SK-N-SH (cell line): ENCODE results near the gene PFKFB3. TPM values are rescaled to one million over a fixed set of nuclear protein-coding genes. Genes with fewer than 3 reads are reported as not detected.
A peak's percentile ranks its signal among the peaks of the same experiment; 100 is the strongest.

Experiments used
- CTCF ChIA-PET: fragments of 300-600, 350-600 bp; formaldehyde crosslinking; extraction: SDS; loops from one replicate; lab custom pipeline; 2021; lab: Yijun Ruan, JAX
- POLR2A ChIA-PET: fragments of 350-600 bp; sonication (Branson Sonifier 250); formaldehyde crosslinking; extraction: SDS; loops from one replicate; lab custom pipeline; 2020; ENCODE audit warnings: antibody characterized with exemption, inconsistent platforms; lab: Yijun Ruan, JAX
- DNase-seq: peaks from one replicate; pipeline ENCODE4 v3.0.0; 2012
- H2AFZ ChIP-seq: fragments of 200-600 bp; sonication (generic); 2 replicates; pipeline ENCODE4 v1.8.1; 2016; ENCODE audit warnings: antibody characterized with exemption, mild to moderate bottlenecking, low read depth
- H3F3A ChIP-seq: fragments of 200-600 bp; sonication (generic); replicated peaks from 2 replicates; pipeline ENCODE3; 2016; ENCODE audit warnings: antibody characterized with exemption, mild to moderate bottlenecking; ENCODE audit not compliant: insufficient read depth
- H3K27ac ChIP-seq, 2 experiments: fragments of 200-500 bp in 1 of 2; fragments of 200-600 bp in 1 of 2; sonication (Bioruptor generic) in 1 of 2; sonication (generic), shearing (Covaris generic) in 1 of 2; 2 replicates each; pipeline versions ENCODE4 v1.5.1 to v1.6.1; 2014 to 2016; ENCODE audit warnings: low read depth in 2 of 2, inconsistent platforms in 1 of 2, low read length in 1 of 2, mild to moderate bottlenecking in 1 of 2, mixed read lengths in 1 of 2
- H3K27me3 ChIP-seq: fragments of 200-600 bp; sonication (generic), shearing (Covaris generic); 2 replicates; pipeline ENCODE4 v1.6.1; 2016; ENCODE audit warnings: mixed run types; ENCODE audit not compliant: insufficient read depth
- H3K36me3 ChIP-seq, 2 experiments: fragments of 200-500 bp in 1 of 2; fragments of 200-600 bp in 1 of 2; sonication (Bioruptor generic) in 1 of 2; sonication (generic) in 1 of 2; replicated peaks in 1 of 2; 2 replicates each; pipeline versions ENCODE3 to v1.5.1; 2014 to 2016; ENCODE audit warnings: low read length in 1 of 2, mild to moderate bottlenecking in 1 of 2; ENCODE audit not compliant: insufficient read depth in 2 of 2, control insufficient read depth in 1 of 2
- H3K4me1 ChIP-seq, 2 experiments: fragments of 200-500 bp in 1 of 2; fragments of 200-600 bp in 1 of 2; sonication (Bioruptor generic) in 1 of 2; sonication (generic), shearing (Covaris generic) in 1 of 2; 2 replicates each; pipeline versions ENCODE4 v1.5.1 to v1.6.1; 2014 to 2016; ENCODE audit warnings: low read depth in 1 of 2, low read length in 1 of 2, mixed run types in 1 of 2; ENCODE audit not compliant: insufficient read depth in 2 of 2, control insufficient read depth in 1 of 2
- H3K4me2 ChIP-seq: fragments of 200-600 bp; sonication (generic), shearing (Covaris generic); 2 replicates; pipeline ENCODE4 v1.6.1; 2017; ENCODE audit warnings: mixed run types
- H3K4me3 ChIP-seq, 2 experiments: fragments of 200-500 bp in 1 of 2; fragments of 200-600 bp in 1 of 2; sonication (Bioruptor generic) in 1 of 2; sonication (generic), shearing (Covaris generic) in 1 of 2; 2 replicates each; pipeline versions ENCODE4 v1.5.1 to v1.8.1; 2014 to 2016; ENCODE audit warnings: low read depth in 2 of 2, inconsistent platforms in 1 of 2, low read length in 1 of 2, mild to moderate bottlenecking in 1 of 2, mixed read lengths in 1 of 2, moderate library complexity in 1 of 2
- H3K79me2 ChIP-seq: fragments of 200-600 bp; sonication (generic); 2 replicates; pipeline ENCODE4 v1.8.1; 2017; ENCODE audit warnings: mild to moderate bottlenecking; ENCODE audit not compliant: insufficient read depth
- H3K9ac ChIP-seq: fragments of 200-600 bp; sonication (generic); 2 replicates; pipeline ENCODE4 v1.6.1; 2017; ENCODE audit warnings: mixed run types
- H3K9me2 ChIP-seq: fragments of 200-600 bp; sonication (generic); 2 replicates; pipeline ENCODE4 v1.6.1; 2017; ENCODE audit warnings: mixed run types
- H3K9me3 ChIP-seq: fragments of 200-600 bp; sonication (generic); 2 replicates; pipeline ENCODE4 v1.6.1; 2017; ENCODE audit warnings: mixed run types, mild to moderate bottlenecking, moderate library complexity
- H4K20me1 ChIP-seq: fragments of 200-600 bp; sonication (generic); 2 replicates; pipeline ENCODE4 v1.6.1; 2017; ENCODE audit warnings: mild to moderate bottlenecking, mixed run types; ENCODE audit not compliant: insufficient read depth
- CTCF ChIP-seq: fragments of 200-600 bp; sonication (generic); IDR thresholded peaks from 2 replicates; pipeline ENCODE4 v1.6.1; 2017; ENCODE audit warnings: antibody characterized with exemption, mild to moderate bottlenecking, moderate library complexity
- GATA2 ChIP-seq: sonication (generic); formaldehyde crosslinking; IDR thresholded peaks from 2 replicates; pipeline ENCODE4 v1.5.0; 2020; ENCODE audit warnings: mild to moderate bottlenecking, missing genetic modification reagents
- IRF3 ChIP-seq: fragments of 150-350 bp; IDR thresholded peaks from 2 replicates; pipeline ENCODE4 v1.6.1; 2016; ENCODE audit warnings: mild to moderate bottlenecking, low read depth, low read length
- MAX ChIP-seq: IDR thresholded peaks from 2 replicates; pipeline ENCODE4 v1.4.0; 2012; ENCODE audit warnings: low read depth
- RAD21 ChIP-seq: IDR thresholded peaks from 2 replicates; pipeline ENCODE4 v1.6.1; 2012; ENCODE audit warnings: mild to moderate bottlenecking, low read length
- RFX5 ChIP-seq: IDR thresholded peaks from 2 replicates; pipeline ENCODE4 v1.6.1; 2012; ENCODE audit warnings: mild to moderate bottlenecking, improper control_type of control experiment, low read length
- RXRA ChIP-seq: IDR thresholded peaks from 2 replicates; pipeline ENCODE4 v1.4.0; 2012; ENCODE audit warnings: low read depth, mild to moderate bottlenecking, borderline replicate concordance
- SIN3A ChIP-seq: IDR thresholded peaks from 2 replicates; pipeline ENCODE4 v1.6.1; 2012; ENCODE audit warnings: low read depth, mild to moderate bottlenecking, low read length, moderate library complexity, borderline replicate concordance
- TAF1 ChIP-seq: IDR thresholded peaks from 2 replicates; pipeline ENCODE4 v1.6.1; 2012; ENCODE audit warnings: low read depth, mild to moderate bottlenecking, low read length, moderate library complexity, borderline replicate concordance
- TCF12 ChIP-seq: IDR thresholded peaks from 2 replicates; pipeline ENCODE4 v1.4.0; 2012
- TEAD4 ChIP-seq: IDR thresholded peaks from 2 replicates; pipeline ENCODE4 v1.4.0; 2012; ENCODE audit warnings: mild to moderate bottlenecking, borderline replicate concordance; ENCODE audit not compliant: insufficient read depth
- USF2 ChIP-seq: fragments of 150-350 bp; IDR thresholded peaks from 2 replicates; pipeline ENCODE4 v1.6.1; 2017; ENCODE audit warnings: antibody characterized with exemption, low read length, low read depth, borderline replicate concordance
- ZBTB33 ChIP-seq: IDR thresholded peaks from 2 replicates; pipeline ENCODE4 v1.4.0; 2012; ENCODE audit warnings: low read depth, borderline replicate concordance
- WGBS: methylation state at CpG from one replicate; pipeline ENCODE4 v1.1.6; 2017; ENCODE audit warnings: low lambda C conversion rate; 5-methylcytosine and 5-hydroxymethylcytosine counted together
- polyA plus RNA-seq, 3 experiments: library from polyadenylated mRNA; depleted of rRNA; stranded (reverse); fragments of >200 nt; gene quantifications; 2 replicates each; pipeline ENCODE4 v1.2.3, GENCODE V29; 2012

PFKFB3 gene
- polyA plus RNA-seq, 1 of the 3 experiments (the other 2 are of a cell fraction): 59.7 TPM

GRCh38 chr10:6173203-6173602 lies 29.5 kb upstream of the PFKFB3 start:
- TF ChIP-seq CTCF (peak; percentile 39), SIN3A (no peak)
- WGBS: 73% methylated on average over 8 of the region's 8 CpGs
- POLR2A ChIA-PET: no interaction called here

GRCh38 chr10:6174201-6174874 lies 28.4 kb upstream of the PFKFB3 start:
- H3K4me2 ChIP-seq: no peak overlapping the region
- no peak overlapping the region for H3K27ac ChIP-seq
- POLR2A ChIA-PET: no interaction called here
- H3K27me3 ChIP-seq: no peaks in the 10 kb centered on the region
- no peaks in the 10 kb centered on the region for H4K20me1 ChIP-seq
- DNase-seq: no peak
- WGBS: 96% methylated on average over 15 of the region's 22 CpGs
- no peak overlapping the region for H2AFZ ChIP-seq
- H3K9me2 ChIP-seq: no peaks in the 10 kb centered on the region
- peaks cover 5% of the 10 kb centered on the region for H3F3A ChIP-seq
- no peak for TF ChIP-seq ZBTB33
- TF ChIP-seq MAX: no peak
- no peak for TF ChIP-seq GATA2 (CRISPR knock-in tag)
- TF ChIP-seq RXRA: no peak
- TF ChIP-seq USF2: no peak
- TF ChIP-seq TEAD4: no peak
- no peak for TF ChIP-seq TAF1
- no peak for TF ChIP-seq TCF12
- TF ChIP-seq RAD21: no peak
- TF ChIP-seq IRF3: no peak
- no peak for TF ChIP-seq RFX5
- TF ChIP-seq, all 33 proteins: peak for 0
- H3K4me1 ChIP-seq: peaks cover 0 to 6% of the 10 kb centered on the region in 2 experiments; a peak in 2 of 4 replicates
- no peak overlapping the region for H3K4me3 ChIP-seq
- CTCF ChIA-PET: interaction anchor here (1.6 to 2.1 kb wide), 2 partner anchors 28 kb away, joined by 4 to 11 read pairs; partner anchors contain the start of gene PFKFB3
- H3K79me2 ChIP-seq: 0 out of 2 replicates have a peak, but pooled peaks cover 2% of the 10 kb centered on the region
- no peaks in the 10 kb centered on the region for H3K36me3 ChIP-seq
- H3K9me3 ChIP-seq: no peaks in the 10 kb centered on the region
- H3K9ac ChIP-seq: no peak overlapping the region

More at GRCh38 chr10:6173203-6173602, 29.5 kb upstream of the PFKFB3 start:
- H3K4me3 ChIP-seq: no peak overlapping the region; a peak in 1 of 4 replicates
- peaks cover 5% of the 10 kb centered on the region for H3F3A ChIP-seq
- no peaks in the 10 kb centered on the region for H3K27me3 ChIP-seq
- H3K27ac ChIP-seq: no peak overlapping the region
- H3K9me2 ChIP-seq: no peaks in the 10 kb centered on the region
- no peak overlapping the region for H3K4me2 ChIP-seq
- no peaks in the 10 kb centered on the region for H3K36me3 ChIP-seq
- H2AFZ ChIP-seq: no peak overlapping the region
- H4K20me1 ChIP-seq: no peaks in the 10 kb centered on the region
- DNase-seq: no peak
- CTCF ChIA-PET: interaction anchor here (0.6 to 1.6 kb wide), 3 partner anchors 19 to 247 kb away, joined by 3 to 4 read pairs (median 4); partner anchors contain the start of gene PFKFB3
- peaks cover 0 to 6% of the 10 kb centered on the region in 2 experiments; a peak in 2 of 4 replicates for H3K4me1 ChIP-seq
- H3K9ac ChIP-seq: no peak overlapping the region
- H3K9me3 ChIP-seq: no peaks in the 10 kb centered on the region
- H3K79me2 ChIP-seq: peaks cover 9% of the 10 kb centered on the region; the same call in 1 of the 2 replicates
